Colonic mucosa (tissue), 4 donors: ENCODE results near the gene NASP. TPM values are rescaled to one million over a fixed set of nuclear protein-coding genes. Genes with fewer than 3 reads are reported as not detected.

Experiments used
- DNase-seq: peaks from one replicate; pipeline ENCODE4 v3.0.0-alpha.2; 2020
- H3K27ac ChIP-seq: fragments of 200-600 bp; one replicate; pipeline ENCODE4 v1.8.0; 2021
- H3K27me3 ChIP-seq: fragments of 200-600 bp; one replicate; pipeline ENCODE4 v1.8.0; 2021
- H3K36me3 ChIP-seq: fragments of 200-600 bp; one replicate; pipeline ENCODE4 v1.8.0; 2021
- H3K4me1 ChIP-seq: fragments of 200-600 bp; one replicate; pipeline ENCODE4 v1.8.0; 2021; ENCODE audit warnings: mild to moderate bottlenecking
- H3K4me3 ChIP-seq: fragments of 200-600 bp; one replicate; pipeline ENCODE4 v1.8.0; 2021
- H3K9ac ChIP-seq, 2 donors: one replicate each; pipeline ENCODE4 v1.7.0; 2013; ENCODE audit warnings: control low read depth in 2 of 2, low read depth in 2 of 2, low read length in 2 of 2
- H3K9me3 ChIP-seq: fragments of 200-600 bp; one replicate; pipeline ENCODE4 v1.8.0; 2021
- intact Hi-C: fragments of 100-400 bp; cut with DNase I; formaldehyde crosslinking; loops from one replicate; pipeline ENCODE4 v1.14.1; 2022
- total RNA-seq, 2 donors: library from RNA; stranded (reverse); fragmentation: NEBNext Ultra II Directional in 1 of 2; extraction: Animal tissue kit (Norgen Biotek cat#: 25700) in 1 of 2; gene quantifications; one replicate each; pipeline ENCODE4 v1.2.1, GENCODE V29; 2021
- TF ChIP-seq, protein P1 (sequence below): fragments of 200-600 bp; IDR thresholded peaks from one replicate; pipeline ENCODE4 v1.8.0; 2022; ENCODE audit warnings: antibody characterized with exemption, mild to moderate bottlenecking
- donor health status: healthy.
- donor health status: DM: no; HTN: no; CAD: no.
- donor health status: DM: no; HTN: no; CAD: no.

The NASP gene
- total RNA-seq, 2 donors from 2014 or later: 54.7 to 119 TPM

DNA sequence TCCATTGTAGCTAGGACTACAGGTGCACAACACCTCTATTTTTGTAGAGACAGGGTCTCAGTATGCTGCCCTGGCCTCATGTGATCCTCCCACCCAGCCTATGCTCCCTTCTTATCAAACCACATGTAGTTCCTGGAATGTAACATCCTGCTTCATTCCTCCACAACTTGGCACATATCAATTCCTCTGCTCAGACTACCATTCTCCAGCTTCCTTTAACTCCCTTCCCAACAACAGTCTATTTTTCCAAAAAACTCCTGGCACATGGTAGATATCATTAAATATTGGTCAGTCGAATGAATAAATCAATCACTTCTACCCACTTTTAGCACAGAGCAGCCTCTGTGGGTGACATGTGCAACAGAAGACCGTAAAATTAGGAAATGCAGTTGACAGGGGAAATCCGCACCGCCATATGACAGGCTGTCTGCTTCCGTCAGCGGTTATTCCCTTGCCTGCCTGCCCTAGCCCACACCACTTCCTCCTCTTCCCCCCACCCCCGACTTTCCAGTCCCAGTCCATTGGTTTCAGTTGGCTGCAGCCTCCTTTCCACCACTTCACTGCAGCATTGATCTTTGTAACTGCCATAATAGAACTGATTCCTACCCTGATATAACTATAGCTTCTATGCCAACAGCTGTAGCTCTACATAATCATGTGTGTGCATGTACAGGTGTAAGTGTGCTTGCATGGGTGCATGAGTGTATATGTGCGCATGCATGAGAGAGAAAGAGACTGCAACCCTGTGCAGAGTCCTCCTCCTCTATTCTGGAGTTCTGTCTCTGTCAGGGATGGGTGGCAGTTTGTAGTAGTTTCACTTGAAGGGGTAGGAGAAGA, 40.0 kb upstream of the NASP start:
- H3K27me3 ChIP-seq: no peaks in the 10 kb centered on the region
- intact Hi-C loops: no loop called here
- no peaks in the 10 kb centered on the region for H3K36me3 ChIP-seq
- peak; percentile 66 for DNase-seq
- no peaks in the 10 kb centered on the region for H3K4me1 ChIP-seq
- H3K4me3 ChIP-seq: no peak overlapping the region
- H3K9ac ChIP-seq: no peak overlapping the region
- H3K9me3 ChIP-seq: no peaks in the 10 kb centered on the region
- TF ChIP-seq, protein P1, sequence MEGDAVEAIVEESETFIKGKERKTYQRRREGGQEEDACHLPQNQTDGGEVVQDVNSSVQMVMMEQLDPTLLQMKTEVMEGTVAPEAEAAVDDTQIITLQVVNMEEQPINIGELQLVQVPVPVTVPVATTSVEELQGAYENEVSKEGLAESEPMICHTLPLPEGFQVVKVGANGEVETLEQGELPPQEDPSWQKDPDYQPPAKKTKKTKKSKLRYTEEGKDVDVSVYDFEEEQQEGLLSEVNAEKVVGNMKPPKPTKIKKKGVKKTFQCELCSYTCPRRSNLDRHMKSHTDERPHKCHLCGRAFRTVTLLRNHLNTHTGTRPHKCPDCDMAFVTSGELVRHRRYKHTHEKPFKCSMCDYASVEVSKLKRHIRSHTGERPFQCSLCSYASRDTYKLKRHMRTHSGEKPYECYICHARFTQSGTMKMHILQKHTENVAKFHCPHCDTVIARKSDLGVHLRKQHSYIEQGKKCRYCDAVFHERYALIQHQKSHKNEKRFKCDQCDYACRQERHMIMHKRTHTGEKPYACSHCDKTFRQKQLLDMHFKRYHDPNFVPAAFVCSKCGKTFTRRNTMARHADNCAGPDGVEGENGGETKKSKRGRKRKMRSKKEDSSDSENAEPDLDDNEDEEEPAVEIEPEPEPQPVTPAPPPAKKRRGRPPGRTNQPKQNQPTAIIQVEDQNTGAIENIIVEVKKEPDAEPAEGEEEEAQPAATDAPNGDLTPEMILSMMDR: no peak
- peak overlapping the region; percentile 9 for H3K27ac ChIP-seq

DNA sequence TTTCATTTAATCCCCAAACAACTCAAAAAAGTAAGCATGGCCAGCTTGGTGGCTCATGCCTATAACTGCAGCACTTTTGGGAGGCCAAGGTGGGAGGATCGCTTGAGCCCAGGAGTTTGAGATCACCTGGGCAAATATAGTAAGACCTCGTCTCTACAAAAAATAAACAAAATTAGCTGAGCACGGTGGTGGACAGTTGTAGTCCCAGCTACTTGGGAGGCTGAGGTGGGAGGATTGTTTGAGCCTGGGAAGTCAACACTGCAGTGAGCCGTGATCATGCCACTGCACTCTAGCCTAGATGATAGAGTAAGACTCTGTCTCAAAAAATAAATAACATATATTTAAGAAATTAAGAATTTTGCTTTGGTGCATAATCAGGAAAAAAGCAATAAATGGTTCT, 39.3 kb upstream of the NASP start:
- H3K36me3 ChIP-seq: no peaks in the 10 kb centered on the region
- no peaks in the 10 kb centered on the region for H3K4me1 ChIP-seq
- no peak overlapping the region for H3K27ac ChIP-seq
- TF ChIP-seq, protein P1: no peak
- no peaks in the 10 kb centered on the region for H3K9me3 ChIP-seq
- no peak overlapping the region for H3K9ac ChIP-seq
- no peak overlapping the region for H3K4me3 ChIP-seq
- intact Hi-C loops: no loop called here
- no peaks in the 10 kb centered on the region for H3K27me3 ChIP-seq
- no peak for DNase-seq

DNA sequence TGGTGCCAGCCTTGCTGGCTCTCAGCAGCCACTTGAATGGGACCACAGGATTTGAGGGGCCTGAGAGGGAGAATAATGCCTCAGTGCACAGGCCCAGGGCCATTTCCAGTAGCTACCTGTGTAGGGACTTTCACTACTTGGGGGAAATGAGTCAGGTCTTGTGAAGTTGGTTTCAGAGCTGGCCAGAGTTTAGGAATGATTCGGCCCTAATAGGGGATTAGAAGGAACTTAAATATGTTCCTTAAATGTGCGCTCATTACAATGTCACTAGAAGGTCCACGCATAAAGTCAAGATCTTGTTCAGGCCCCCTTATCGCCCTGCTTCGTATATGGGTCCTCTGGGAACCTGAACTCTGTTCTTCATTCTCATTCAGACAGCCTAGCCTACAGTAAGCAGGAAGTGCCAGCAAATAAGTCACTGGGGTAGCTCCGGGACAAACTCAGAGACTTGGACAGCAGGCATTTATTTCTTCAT, 38.8 kb upstream of the NASP start:
- H3K27me3 ChIP-seq: no peaks in the 10 kb centered on the region
- H3K9me3 ChIP-seq: no peaks in the 10 kb centered on the region
- H3K36me3 ChIP-seq: no peaks in the 10 kb centered on the region
- H3K27ac ChIP-seq: no peak overlapping the region
- H3K9ac ChIP-seq: peak overlapping the region in 1 of 2 donors; percentile 46
- H3K4me1 ChIP-seq: no peaks in the 10 kb centered on the region
- no peak for DNase-seq
- TF ChIP-seq, protein P1: no peak
- intact Hi-C loops: no loop called here
- no peak overlapping the region for H3K4me3 ChIP-seq

DNA sequence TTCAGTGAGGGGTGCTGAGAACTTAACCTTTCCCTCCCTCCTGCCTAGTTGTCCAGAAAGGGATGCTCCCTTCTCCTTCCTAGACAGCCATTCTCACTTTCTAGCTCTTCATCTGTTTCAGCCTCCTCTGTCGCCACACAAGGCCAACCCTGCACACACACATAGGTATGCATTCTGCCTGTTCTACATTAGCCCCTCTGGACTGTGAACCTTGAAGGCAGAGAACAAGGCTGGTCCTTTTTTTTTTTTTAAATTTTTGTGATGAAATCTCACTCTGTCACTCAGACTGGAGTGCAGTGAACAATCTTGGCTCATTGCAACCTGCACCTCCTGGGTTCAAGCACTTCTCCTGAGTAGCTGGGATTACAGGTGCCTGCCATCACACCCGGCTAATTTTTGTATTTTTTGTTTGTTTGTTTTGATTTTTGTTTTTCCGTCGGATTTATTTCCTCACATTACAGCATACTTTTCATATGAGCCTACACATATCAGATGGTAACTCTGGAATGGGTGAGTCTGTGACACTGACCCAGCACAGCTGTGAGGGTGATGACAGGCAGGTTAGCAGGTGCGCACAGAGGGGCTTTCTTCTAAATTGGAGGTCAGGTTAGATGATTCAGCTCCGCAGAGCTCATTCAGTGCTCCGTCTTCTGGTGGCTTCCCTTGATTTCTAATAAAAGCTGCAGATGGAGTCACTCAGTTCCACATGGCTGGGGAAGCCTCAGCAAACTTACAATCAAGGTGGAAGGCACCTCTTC, 38.1 kb upstream of the NASP start:
- Histone ChIP-seq H3K4me3 (no peak overlapping the region), H3K9ac (no peak overlapping the region), H3K4me1 (no peaks in the 10 kb centered on the region), H3K9me3 (no peaks in the 10 kb centered on the region), H3K27ac (no peak overlapping the region), H3K27me3 (no peaks in the 10 kb centered on the region), H3K36me3 (no peaks in the 10 kb centered on the region)
- intact Hi-C loops: no loop called here
- TF ChIP-seq, protein P1: no peak
- DNase-seq: no peak

DNA sequence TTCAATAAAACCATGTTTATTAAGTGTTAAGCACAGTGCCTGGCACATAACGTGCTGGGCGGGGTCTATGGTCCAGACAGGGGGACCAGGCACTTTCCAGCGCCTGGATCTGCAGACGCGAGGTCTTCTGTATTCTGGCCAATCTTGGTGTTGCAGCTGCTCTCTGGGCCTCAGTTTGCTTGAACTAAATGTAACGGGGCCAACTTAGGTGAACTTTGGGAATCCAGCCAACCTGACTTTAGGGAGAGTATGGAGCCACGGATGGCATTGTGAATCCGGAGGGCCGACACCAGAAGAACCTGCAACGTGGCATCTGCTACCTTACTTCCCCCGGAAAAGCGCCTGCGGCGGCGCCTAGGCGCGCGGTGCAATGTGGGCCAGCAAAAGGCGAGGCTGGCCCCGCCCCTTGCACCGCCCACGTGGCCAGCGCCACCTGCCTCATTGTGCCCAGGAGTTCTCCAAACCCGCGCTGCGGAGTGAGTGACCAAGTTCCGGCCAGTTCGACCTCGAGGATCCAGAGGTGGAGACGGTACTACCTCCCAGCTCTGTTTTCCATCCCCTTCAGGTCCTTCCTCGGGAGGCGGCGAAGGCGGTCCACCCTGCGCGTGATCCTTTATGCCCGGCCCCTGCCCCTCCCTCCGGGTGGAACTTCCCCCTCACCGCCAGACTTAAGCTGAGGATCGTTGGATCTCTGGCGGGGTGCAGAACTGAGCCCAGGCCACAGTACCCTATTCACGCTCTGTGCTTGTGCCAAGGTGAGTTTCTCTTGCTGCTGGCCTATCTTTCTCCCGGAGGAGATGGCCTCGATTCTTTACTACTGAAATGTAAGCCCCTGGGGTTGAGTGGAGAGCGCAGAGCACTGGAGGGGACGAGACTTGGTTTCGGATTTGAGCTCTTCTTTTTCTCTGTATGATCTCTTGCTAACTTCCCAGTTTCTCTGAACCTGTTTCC, 33.2 kb upstream of the NASP start, which contains the start of gene AKR1A1:
Gene AKR1A1 (plus strand): TSS at position 426 of the 951 bp plus-strand sequence. CDS start 10,969 bp downstream, outside the sequence.
- Histone ChIP-seq H3K36me3 (no peaks in the 10 kb centered on the region), H3K9ac (peak within 1 kb of the TSS; percentile 75 to 96), H3K9me3 (no peaks in the 10 kb centered on the region), H3K27ac (peak within 1 kb of the TSS; percentile 89), H3K27me3 (no peaks in the 10 kb centered on the region), H3K4me1 (no peaks in the 10 kb centered on the region), H3K4me3 (peak within 1 kb of the TSS; percentile 67)
- intact Hi-C loops: no loop called here
- TF ChIP-seq, protein P1: no peak
- DNase-seq: peak; percentile 91
